Breast epithelium (tissue), 3 donors: ENCODE results near the gene AMER3.

Experiments
- CTCF ChIP-seq, 3 donors: fragments of 450-650 bp; IDR thresholded peaks; one replicate each; pipeline ENCODE4 v1.5.1; 2016 to 2017; ENCODE audit warnings: antibody characterized with exemption in 3 of 3, mild to moderate bottlenecking in 3 of 3, moderate library complexity in 3 of 3
- POLR2A ChIP-seq: fragments of 450-650 bp; IDR thresholded peaks from one replicate; pipeline ENCODE4 v1.6.1; 2016; ENCODE audit warnings: antibody characterized with exemption, mild to moderate bottlenecking, moderate library complexity

DNA sequence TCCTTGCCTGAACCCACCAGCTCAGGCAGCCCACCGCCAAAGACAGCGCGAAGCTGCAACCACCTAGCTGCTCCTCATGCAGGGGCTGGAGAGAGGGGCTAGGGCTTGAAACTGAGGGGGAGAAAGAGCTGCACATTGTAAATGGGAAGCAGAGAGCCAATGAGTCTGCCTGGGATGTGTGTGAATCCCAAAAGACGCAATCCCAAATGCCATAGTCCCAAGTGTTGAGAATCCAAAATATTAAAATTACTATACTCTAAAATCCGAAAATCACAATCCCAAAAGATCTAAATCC lies 9.4 kb downstream of the AMER3 start:
- no peak for TF ChIP-seq CTCF (IDR thresholded peaks at IDR 0.05)
- no peak for TF ChIP-seq POLR2A
